8988T (cell line): ENCODE results near the gene PTPRD.

Source experiments
- DNase-seq: peaks from one replicate; pipeline ENCODE4 v3.0.0; 2011

The PTPRD gene

DNA sequence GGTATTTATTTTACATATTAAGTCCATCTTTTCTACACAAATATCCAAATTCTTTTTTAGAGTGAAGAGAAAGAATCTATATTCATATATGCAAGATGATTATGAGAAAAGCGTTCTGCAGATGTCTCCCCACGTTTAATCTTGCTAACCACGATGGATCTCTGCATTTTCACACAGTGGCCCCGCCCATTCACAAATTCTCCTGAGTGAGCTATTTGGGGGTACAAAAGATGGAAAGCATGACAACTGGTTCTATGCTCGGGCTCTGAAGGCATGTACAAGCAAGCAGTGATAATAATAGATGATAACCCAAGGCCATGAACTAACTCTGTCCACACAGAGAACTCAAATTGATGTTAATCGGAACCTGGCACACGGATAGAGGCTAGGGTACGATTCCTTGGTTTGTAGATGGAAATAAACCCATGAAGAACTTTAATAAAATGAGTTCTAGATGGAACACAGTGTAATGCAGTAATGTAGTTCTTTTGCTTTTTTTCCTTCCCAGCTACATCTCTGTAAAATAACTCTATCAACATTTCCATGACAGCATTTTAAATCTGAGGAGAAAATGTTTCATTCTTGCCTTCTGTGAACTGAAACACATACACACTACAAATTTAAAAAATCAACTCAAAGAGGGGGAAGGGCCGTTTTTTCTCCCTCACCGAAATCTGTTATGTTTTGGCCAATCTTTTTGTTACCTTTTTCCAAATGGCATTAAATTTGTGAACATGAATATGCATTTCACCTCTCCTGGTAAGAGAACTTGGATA, 1961.5 kb downstream of the PTPRD start:
- no peak for DNase-seq

DNA sequence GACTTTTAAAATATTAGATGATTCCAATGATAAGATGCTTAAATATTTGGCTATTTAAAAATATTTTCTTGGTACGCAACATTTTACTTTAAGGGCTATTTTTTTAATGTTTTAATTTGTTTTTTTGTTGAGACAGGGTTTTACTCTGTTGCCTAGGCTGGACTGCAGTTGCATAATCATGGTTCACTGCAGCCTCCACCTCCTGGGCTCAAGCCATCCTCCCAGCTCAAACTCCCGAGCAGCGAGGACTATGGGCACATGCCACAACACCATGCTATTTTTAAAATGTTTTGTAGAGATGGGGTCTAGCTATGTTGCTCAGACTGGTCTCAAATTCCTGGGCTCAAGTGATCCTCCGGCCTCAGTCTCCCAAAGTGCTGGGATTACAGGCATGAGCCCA, 1963.0 kb downstream of the PTPRD start:
- DNase-seq: no peak

DNA sequence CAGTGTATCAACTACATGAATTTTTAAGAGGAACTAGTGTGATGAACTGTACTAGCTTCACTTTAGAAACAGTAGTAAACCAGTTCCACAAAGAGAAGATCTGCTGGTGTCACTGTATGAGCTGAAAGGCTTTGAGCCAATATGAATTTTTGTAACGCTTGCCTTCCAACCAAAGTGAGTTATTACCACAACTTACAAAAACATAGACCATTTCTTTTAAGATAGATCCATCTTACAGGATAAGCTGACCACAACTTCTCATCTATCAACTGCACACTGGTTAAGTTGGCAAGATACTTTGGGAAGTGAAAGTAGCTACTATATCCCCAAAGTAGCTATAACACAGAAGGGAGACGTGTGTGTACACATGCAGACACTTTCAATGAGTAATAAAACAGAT, 1963.6 kb downstream of the PTPRD start:
- DNase-seq: no peak

DNA sequence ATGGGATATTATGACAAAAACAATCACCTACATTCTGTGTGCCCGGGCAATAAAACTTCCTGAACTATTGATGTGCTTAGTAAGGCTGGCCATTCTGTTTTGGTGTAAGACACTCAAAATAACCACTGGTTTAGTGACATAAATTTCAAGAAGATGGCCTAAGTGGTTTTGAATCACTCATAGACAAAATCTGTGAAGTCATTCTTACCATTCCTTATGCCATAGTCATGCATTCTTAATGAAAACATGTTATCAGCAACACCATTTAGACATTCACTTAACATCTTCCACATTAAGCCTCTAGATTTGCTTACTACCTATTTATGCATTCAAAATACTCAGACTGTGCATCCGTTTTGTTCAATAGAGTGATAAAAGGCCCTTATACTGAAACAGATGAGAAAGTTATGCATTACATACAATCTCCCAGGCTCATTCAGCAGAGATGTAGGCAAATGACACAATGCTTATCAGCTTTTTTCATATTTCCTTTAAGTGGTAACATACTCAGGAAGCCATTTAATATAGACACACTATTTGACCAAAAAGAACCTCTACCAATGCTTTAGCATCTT, 1964.4 kb downstream of the PTPRD start:
- DNase-seq: no peak

GRCh38 chr9:8647824-8648223, 1965.0 kb downstream of the PTPRD start:
- DNase-seq: no peak

- no peak for DNase-seq
Measured at GRCh38 chr9:8644571-8644970, 1968.2 kb downstream of the PTPRD start.

DNA sequence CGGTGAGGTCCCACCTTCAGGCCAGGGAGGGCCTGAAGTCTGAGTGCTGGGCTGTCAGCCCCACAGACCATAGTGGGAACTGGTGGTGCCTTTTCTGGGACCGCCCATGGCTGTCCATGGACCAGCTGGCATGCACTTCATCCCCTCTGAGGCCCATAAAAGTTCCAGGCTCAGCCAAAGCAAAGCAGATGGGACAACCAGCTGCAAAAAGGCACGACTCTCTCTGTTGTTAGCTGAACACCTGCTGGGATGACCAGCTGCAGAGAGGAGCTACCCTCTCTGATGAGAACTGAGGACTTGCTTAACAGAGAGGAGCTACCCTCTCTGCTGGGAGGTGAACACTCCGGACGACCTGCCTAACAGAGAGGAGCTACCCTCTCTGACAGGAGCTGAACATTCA, 1968.9 kb downstream of the PTPRD start:
- no peak for DNase-seq

DNA sequence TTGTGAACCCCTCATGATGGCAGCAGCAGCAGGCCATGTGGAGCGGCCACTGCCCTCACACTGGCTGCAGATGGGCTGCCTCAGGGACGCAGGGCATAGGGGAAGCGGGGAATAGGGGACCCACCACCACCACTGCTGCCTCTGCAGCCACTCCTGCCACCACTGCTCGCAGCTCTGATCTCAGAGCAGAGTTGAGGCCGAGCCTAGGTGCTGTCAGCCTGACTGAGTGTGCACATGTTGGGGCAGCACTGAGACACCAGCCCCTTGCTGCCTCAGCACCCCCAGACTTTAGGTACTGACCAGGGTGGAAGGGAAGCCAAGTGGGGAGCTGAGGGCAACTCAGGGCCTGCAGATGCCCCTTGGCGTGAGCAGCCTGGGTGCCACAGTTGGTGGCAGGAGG, 1969.3 kb downstream of the PTPRD start:
- DNase-seq: no peak

DNA sequence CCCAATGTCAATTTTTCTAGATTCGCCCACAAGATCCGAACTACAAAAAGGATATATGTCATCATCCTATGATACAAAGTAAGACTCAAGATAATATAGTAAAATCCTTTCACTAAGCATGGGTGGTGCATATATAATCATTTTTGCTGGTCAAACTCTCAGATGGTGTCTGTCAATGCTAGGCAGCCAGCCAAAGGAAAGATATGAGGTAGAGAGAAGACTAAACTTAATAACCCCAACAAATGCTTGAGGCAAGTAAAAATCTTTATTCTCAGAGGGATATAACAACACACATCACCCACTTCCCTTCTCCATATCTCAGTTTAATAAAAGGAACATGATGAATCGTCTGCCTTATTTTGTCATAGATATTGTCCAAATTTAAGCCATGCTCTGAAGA, 1972.0 kb downstream of the PTPRD start:
- DNase-seq: no peak

DNA sequence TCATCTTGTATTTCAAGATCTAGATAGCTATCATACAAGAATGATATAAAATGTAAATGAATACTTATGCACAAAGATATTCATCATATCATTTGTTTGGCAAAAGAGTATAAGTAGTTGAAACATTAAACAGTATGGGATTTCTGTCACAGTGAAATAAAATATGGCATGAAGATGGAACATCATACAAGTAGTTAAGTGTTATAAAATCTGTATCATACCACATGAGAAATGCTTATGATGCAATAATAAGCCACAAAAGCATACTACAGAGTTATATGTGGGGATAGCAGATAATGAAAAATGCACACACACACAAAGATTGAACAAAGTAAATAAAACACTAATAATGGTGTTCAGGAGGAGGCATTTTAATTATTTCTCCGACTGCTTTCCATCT, 1975.2 kb downstream of the PTPRD start:
- DNase-seq: no peak

GRCh38 chr9:8633784-8634183, 1979.0 kb downstream of the PTPRD start:
- no peak for DNase-seq

- no peak for DNase-seq
Measured at GRCh38 chr9:8632493-8632892, 1980.3 kb downstream of the PTPRD start.

DNA sequence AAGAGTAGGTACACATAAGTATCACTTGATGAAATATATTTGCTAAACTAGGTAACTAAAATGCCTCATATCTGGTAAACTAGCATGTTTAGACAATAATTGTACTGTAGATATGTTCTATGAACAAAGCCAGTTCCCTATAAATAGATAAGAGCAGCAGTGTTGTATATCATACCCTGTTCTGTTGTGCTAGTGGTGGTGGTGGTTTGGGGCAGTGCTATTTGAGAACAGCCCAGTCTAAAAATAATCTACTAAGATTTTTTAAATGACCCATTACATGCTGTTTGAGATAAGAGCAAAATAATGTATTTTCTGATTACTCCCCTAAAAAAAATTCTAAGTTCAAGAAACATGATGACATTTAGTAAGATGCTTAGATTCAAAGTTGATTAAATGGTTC, 1984.0 kb downstream of the PTPRD start:
- DNase-seq: no peak

- no peak for DNase-seq
Measured at GRCh38 chr9:8627976-8628679, 1984.7 kb downstream of the PTPRD start.

- DNase-seq: no peak
Measured at GRCh38 chr9:8622871-8623270, 1989.9 kb downstream of the PTPRD start.

DNA sequence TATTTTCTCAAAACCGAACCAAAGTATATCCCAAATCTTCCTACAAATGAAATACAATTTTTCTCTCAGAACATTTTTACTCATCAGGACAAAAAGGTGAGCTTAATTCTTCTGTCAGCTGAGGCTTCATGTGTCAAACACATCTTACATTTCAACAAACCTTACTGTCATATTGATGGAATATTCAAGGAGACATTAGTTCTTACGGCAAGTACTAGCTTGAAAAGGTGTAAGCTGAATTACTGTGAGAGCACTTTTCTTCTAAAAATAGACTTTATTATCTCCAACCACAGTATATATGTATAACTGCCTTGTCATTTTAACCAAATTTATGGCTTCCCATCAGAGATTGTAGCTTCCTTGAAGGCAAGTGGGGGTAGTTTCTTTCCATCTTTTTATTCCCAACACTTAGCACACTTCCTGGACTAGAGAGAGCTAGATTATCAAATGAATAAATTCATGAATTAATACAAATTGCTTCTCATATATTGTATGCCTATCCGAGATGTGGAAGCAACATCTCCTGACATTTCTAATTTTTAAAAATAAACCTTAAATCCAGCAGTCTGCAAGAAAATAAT, 1990.5 kb downstream of the PTPRD start:
- DNase-seq: no peak

DNA sequence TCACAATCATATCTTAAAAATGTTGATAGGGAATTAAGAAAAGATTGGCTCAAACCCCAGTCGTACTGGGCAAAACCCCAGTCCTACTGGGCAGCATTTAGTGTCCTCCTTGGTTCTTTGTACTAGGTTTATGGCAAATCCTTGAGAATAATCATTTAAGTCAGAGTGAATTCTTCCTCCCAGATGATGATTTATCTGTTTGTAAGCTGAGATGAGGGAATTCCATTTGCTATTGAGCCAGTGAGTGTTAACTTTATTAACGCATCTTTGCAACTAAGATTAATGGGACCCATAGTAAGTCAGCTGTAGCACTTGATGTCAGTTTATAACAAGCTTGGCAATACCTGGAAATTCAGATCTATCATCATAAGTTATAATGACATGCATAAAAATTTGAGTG, 1991.4 kb downstream of the PTPRD start:
- no peak for DNase-seq

- DNase-seq: no peak
Measured at GRCh38 chr9:8616414-8616813, 1996.4 kb downstream of the PTPRD start.

DNA sequence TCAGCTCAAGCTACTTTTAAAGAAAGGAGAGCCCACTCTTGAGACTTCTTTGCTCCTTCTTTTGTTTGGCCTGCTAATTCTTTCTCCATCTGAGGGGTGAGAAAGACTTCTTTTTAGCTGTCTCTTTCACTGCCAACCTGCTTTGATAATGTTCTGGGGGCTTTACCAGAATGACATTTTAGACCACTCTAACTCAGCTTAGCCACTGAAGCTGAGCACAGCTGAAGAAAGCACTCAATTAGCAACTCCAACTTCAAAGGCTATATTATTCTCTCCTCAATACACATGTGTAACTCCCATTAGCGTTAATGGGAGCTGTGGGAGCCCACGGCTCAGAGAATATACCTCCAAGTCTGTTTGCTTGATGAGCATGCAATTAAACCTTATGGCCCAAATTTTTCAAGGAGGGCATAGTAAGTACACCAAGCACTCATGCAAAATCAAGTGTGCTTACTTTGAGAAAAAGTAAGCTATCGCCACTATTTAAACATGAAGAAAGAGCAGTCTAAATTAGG, 1997.8 kb downstream of the PTPRD start:
- no peak for DNase-seq

DNA sequence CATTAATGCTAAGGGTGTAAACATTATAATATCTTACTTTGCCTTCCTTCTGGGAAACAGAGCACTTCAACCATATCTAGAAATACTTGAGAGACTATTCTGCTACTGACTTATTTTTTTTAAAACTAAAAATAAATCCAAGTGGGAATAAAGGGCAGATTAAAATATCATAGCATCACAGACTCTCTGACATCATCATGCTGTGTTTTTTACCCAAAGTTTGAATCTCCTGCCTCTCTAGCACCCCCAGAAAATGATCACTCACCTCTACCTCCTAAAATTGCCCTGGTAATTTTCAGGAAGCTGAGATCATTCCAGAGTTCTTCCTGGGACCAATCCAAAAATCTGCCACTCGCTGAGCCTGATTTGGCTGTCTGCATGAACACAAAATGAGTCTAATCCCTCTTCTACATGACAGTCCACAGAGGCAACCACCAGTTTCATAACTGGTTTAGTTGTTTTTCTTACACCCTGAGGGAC, 1999.4 kb downstream of the PTPRD start:
- DNase-seq: no peak

DNA sequence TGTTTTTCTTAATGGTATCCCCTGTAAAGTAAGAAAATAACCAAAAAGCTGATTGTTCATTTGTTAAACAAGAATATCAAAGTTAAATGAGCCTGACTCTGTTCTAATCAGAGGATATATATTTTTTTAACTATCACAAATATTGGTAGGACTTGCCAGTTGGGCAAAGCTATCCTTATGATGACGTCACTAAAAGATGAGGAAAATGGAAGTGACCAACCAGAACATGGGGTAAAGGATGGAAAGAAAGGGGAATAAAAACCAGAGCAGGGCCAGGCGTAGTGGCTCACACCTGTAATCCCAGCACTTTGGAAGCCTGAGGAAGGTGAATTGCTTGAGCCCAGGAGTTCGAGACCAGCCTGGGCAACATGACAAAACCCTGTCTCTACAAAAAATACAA, 2001.6 kb downstream of the PTPRD start:
- DNase-seq: no peak

GRCh38 chr9:8610256-8610655, 2002.5 kb downstream of the PTPRD start:
- no peak for DNase-seq

DNA sequence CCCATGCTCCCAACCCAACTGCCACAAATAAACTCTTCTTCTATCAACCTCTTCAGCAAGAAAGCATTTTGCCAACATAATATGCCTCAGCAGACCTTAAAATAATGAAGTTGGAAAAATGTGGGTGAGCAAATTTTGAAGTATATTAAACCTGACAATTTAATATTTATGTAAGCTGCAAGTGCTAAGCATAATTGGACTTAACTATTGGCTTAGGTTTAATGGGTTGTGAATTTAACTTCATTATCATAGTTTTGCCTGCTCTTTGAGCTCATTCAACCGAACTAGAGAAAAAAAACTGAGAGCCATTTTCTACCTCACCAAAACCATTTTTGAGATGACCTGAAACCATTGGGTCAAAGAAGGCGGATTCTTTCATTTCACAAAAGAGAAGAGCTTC, 2007.7 kb downstream of the PTPRD start:
- DNase-seq: no peak

DNA sequence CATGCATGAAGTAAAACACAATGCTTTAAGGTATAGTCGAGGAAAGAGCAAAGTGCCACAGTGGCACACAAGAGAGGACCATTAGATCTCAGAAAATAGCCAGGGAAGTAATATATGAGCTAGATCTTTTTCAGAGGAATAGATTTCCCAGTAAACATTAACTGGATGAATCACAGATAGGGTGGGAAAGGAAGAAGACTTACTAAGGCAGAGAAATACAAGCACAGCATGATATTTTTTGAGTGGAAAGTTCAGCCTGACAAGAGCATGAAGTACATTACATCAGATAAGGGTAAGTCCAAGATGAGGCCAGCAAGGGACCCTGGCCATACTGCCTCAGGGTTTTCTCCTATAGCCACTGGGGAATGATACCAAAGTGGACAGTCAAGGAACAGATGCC, 2008.6 kb downstream of the PTPRD start:
- no peak for DNase-seq
